ENCODE results near the gene NFAM1. TPM values are rescaled to one million over a fixed set of nuclear protein-coding genes. Genes with fewer than 3 reads are reported as not detected.

Gene NFAM1, protein sequence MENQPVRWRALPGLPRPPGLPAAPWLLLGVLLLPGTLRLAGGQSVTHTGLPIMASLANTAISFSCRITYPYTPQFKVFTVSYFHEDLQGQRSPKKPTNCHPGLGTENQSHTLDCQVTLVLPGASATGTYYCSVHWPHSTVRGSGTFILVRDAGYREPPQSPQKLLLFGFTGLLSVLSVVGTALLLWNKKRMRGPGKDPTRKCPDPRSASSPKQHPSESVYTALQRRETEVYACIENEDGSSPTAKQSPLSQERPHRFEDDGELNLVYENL
- 0.21 and 0.23 TPM in 2 replicates for total RNA-seq

GRCh38 chr22:42432020-42432596, at the start of gene NFAM1:
TSS of gene NFAM1 (minus strand) at chr22:42432403. CDS start at chr22:42432357, 46 bp downstream.
- no peaks in the 10 kb centered on the region for H3K9me3 Mint-ChIP-seq
- no peak within 1 kb of the TSS for H3K27ac Mint-ChIP-seq
- peaks cover 31% of the 10 kb centered on the region for H3K27me3 Mint-ChIP-seq (ENCODE audit: low read depth)
- no peak within 1 kb of the TSS for H3K4me3 Mint-ChIP-seq (ENCODE audit: low read depth)
- intact Hi-C loops (cut with micrococcal nuclease) = no loop called here
- H3K36me3 Mint-ChIP-seq (ENCODE audit: low read depth) = no peaks in the 10 kb centered on the region
- peaks cover 2% of the 10 kb centered on the region for H3K4me1 Mint-ChIP-seq (ENCODE audit: low read depth)
- no peak for DNase-seq (ENCODE audit: low spot score)

DNA sequence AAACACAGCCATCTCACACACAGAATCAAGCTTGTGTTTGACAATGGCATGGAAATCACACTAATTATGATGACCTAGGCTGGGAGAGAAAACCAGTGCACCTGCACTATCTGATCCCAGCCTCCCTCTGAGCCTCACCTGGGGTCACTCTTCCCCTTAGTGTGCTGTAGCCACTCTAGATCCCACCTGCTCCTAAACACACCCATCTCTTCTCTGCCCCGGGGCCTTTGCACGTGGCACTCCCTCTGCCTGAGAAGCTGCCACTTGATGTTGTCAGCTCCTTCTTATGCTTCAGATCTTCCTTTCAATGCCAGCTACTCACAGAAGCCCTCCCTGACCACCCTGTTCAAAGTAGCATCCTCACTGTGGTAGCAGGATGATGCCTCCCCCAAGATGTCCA, 42.9 kb upstream of the NFAM1 start:
- no peaks in the 10 kb centered on the region for H3K9me3 Mint-ChIP-seq
- intact Hi-C loops (cut with micrococcal nuclease) = no loop called here
- H3K27ac Mint-ChIP-seq = no peak overlapping the region
- no peaks in the 10 kb centered on the region for H3K36me3 Mint-ChIP-seq (ENCODE audit: low read depth)
- H3K27me3 Mint-ChIP-seq (ENCODE audit: low read depth) = peaks cover 4% of the 10 kb centered on the region
- H3K4me3 Mint-ChIP-seq (ENCODE audit: low read depth) = no peak overlapping the region
- DNase-seq (ENCODE audit: low spot score) = no peak
- H3K4me1 Mint-ChIP-seq (ENCODE audit: low read depth) = peaks cover 13% of the 10 kb centered on the region

DNA sequence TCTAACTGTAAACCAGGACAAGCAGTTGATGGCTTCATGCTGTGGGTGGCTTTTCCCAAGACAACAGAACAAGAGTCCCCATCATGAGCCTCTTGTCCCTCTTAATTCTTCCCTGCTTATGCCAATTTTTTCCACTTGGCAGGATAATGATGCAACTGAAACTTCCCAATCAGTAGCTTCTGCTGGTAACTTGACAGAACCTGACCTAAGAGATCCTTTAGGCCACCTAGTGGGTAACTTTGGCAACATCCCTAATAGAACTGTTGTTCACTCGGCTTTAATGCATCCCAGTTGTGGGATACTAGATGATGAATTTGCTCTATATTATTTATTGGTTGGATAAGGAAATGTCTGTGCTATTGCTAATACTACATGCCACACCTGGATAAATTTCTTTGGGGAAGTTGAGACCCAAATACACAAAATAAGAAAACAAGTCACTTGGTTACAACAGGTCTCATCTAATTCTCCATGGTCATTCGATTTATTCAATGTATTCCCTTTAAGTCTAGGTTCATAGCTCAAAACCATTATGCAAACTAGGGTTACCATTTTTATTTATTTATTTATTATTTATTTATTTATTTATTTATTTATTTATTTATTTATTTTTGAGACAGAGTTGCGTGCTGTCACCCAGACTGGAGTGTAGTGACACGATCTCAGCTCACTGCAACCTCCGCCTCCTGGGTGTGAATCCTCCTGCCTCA, 41.4 kb upstream of the NFAM1 start:
- intact Hi-C loops (cut with micrococcal nuclease) = loop anchor here (2.0 kb wide), 1 partner anchor 507 kb away; no protein-coding TSS in a partner anchor
- DNase-seq (ENCODE audit: low spot score) = no peak
- H3K4me1 Mint-ChIP-seq (ENCODE audit: low read depth) = peaks cover 7% of the 10 kb centered on the region
- no peaks in the 10 kb centered on the region for H3K36me3 Mint-ChIP-seq (ENCODE audit: low read depth)
- H3K27me3 Mint-ChIP-seq (ENCODE audit: low read depth) = peaks cover 6% of the 10 kb centered on the region
- H3K4me3 Mint-ChIP-seq (ENCODE audit: low read depth) = no peak overlapping the region
- no peaks in the 10 kb centered on the region for H3K9me3 Mint-ChIP-seq
- H3K27ac Mint-ChIP-seq = no peak overlapping the region

DNA sequence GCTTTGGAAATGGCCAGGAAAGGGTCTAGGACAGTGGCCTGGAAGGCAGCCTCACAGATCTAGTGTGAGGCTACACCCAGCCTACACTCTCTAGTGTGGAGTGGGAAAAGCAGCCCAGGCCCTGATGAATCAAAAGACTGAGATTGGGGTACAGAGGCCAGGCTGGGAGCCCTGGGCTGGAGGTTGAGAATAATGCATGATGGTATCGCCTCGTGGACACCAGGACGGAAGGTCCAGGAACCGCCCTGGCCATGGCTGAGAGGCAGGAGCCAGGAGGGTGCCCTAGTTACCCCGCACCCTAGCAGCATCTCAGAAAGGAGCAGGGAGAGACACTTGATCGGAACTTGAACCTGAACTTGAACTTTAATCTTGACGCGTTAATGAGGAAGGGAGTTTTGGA, 40.5 kb upstream of the NFAM1 start:
- intact Hi-C loops (cut with micrococcal nuclease) = loop anchor here (2.0 kb wide), 1 partner anchor 506 kb away; no protein-coding TSS in a partner anchor
- Mint-ChIP-seq H3K27me3 (ENCODE audit: low read depth) (peaks cover 9% of the 10 kb centered on the region), H3K4me3 (ENCODE audit: low read depth) (no peak overlapping the region), H3K9me3 (no peaks in the 10 kb centered on the region), H3K27ac (no peak overlapping the region), H3K4me1 (ENCODE audit: low read depth) (peaks cover 2% of the 10 kb centered on the region), H3K36me3 (ENCODE audit: low read depth) (no peaks in the 10 kb centered on the region)
- no peak for DNase-seq (ENCODE audit: low spot score)

DNA sequence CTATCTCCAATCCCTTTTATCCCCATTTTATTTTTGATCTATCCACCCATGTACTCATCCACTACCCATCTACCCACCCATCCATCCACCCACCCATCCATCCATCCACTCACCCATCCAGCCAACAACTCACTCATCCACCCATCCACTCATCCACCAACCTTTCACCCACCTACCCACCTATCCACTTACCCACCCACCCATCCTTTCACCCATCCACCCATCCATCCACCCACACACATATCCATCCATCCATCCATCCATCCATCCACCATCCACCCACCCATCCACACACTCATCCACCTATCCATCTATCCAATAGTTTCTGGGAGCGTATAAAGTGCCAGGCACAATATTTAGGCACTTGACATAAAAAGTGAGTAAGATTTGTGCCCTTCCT, 39.2 kb upstream of the NFAM1 start:
- no peaks in the 10 kb centered on the region for H3K36me3 Mint-ChIP-seq (ENCODE audit: low read depth)
- no peak overlapping the region for H3K4me3 Mint-ChIP-seq (ENCODE audit: low read depth)
- no peaks in the 10 kb centered on the region for H3K9me3 Mint-ChIP-seq
- peaks cover 8% of the 10 kb centered on the region for H3K27me3 Mint-ChIP-seq (ENCODE audit: low read depth)
- H3K4me1 Mint-ChIP-seq (ENCODE audit: low read depth) = peaks cover 2% of the 10 kb centered on the region
- intact Hi-C loops (cut with micrococcal nuclease) = no loop called here
- no peak for DNase-seq (ENCODE audit: low spot score)
- no peak overlapping the region for H3K27ac Mint-ChIP-seq

GRCh38 chr22:42470366-42471082, 38.3 kb upstream of the NFAM1 start:
- Mint-ChIP-seq H3K27ac (no peak overlapping the region), H3K4me1 (ENCODE audit: low read depth) (peaks cover 2% of the 10 kb centered on the region), H3K27me3 (ENCODE audit: low read depth) (peaks cover 8% of the 10 kb centered on the region), H3K36me3 (ENCODE audit: low read depth) (no peaks in the 10 kb centered on the region), H3K4me3 (ENCODE audit: low read depth) (no peak overlapping the region), H3K9me3 (no peaks in the 10 kb centered on the region)
- DNase-seq (ENCODE audit: low spot score) = no peak
- intact Hi-C loops (cut with micrococcal nuclease) = no loop called here

GRCh38 chr22:42468841-42469240, 36.6 kb upstream of the NFAM1 start:
- Mint-ChIP-seq H3K4me1 (ENCODE audit: low read depth) (peaks cover 2% of the 10 kb centered on the region), H3K4me3 (ENCODE audit: low read depth) (no peak overlapping the region), H3K36me3 (ENCODE audit: low read depth) (no peaks in the 10 kb centered on the region), H3K27ac (no peak overlapping the region), H3K9me3 (no peaks in the 10 kb centered on the region), H3K27me3 (ENCODE audit: low read depth) (peaks cover 10% of the 10 kb centered on the region)
- intact Hi-C loops (cut with micrococcal nuclease) = no loop called here
- no peak for DNase-seq (ENCODE audit: low spot score)

- DNase-seq (ENCODE audit: low spot score) = no peak
- no peak overlapping the region for H3K4me3 Mint-ChIP-seq (ENCODE audit: low read depth)
- H3K27ac Mint-ChIP-seq = no peak overlapping the region
- intact Hi-C loops (cut with micrococcal nuclease) = no loop called here
- no peaks in the 10 kb centered on the region for H3K36me3 Mint-ChIP-seq (ENCODE audit: low read depth)
- H3K27me3 Mint-ChIP-seq (ENCODE audit: low read depth) = peaks cover 27% of the 10 kb centered on the region
- H3K4me1 Mint-ChIP-seq (ENCODE audit: low read depth) = peaks cover 4% of the 10 kb centered on the region
- H3K9me3 Mint-ChIP-seq = no peaks in the 10 kb centered on the region
These were observed 29.8 kb upstream of the NFAM1 start for GRCh38 chr22:42462016-42462415.

DNA sequence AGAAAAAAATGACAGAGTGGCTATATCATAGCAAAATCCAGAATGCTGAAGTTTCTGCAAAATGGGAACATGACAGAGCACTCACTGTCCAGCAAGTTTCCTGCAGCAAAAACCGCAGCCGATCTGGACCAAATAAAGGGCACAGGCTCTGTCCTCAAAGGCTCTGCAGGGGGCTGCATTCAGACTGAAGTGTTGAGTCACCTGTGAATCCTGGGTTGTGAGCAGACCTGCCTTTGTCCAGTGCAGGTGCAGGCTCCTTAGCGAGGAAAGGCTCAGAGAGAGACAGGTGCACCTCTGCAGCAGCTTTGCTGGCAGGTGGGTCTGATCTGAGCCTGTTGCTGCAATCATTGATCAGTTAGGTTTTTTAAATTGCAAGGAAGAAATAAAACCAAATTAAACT, 29.3 kb upstream of the NFAM1 start:
- H3K9me3 Mint-ChIP-seq = no peaks in the 10 kb centered on the region
- H3K27me3 Mint-ChIP-seq (ENCODE audit: low read depth) = peaks cover 28% of the 10 kb centered on the region
- peaks cover 4% of the 10 kb centered on the region for H3K4me1 Mint-ChIP-seq (ENCODE audit: low read depth)
- H3K27ac Mint-ChIP-seq = no peak overlapping the region
- no peak for DNase-seq (ENCODE audit: low spot score)
- intact Hi-C loops (cut with micrococcal nuclease) = no loop called here
- no peaks in the 10 kb centered on the region for H3K36me3 Mint-ChIP-seq (ENCODE audit: low read depth)
- H3K4me3 Mint-ChIP-seq (ENCODE audit: low read depth) = no peak overlapping the region

GRCh38 chr22:42459287-42460063, 27.3 kb upstream of the NFAM1 start:
- H3K36me3 Mint-ChIP-seq (ENCODE audit: low read depth) = no peaks in the 10 kb centered on the region
- H3K4me1 Mint-ChIP-seq (ENCODE audit: low read depth) = peaks cover 4% of the 10 kb centered on the region
- no peak for DNase-seq (ENCODE audit: low spot score)
- H3K27ac Mint-ChIP-seq = no peak overlapping the region
- intact Hi-C loops (cut with micrococcal nuclease) = no loop called here
- H3K27me3 Mint-ChIP-seq (ENCODE audit: low read depth) = peaks cover 33% of the 10 kb centered on the region
- H3K4me3 Mint-ChIP-seq (ENCODE audit: low read depth) = no peak overlapping the region
- H3K9me3 Mint-ChIP-seq = no peaks in the 10 kb centered on the region

- no peaks in the 10 kb centered on the region for H3K36me3 Mint-ChIP-seq (ENCODE audit: low read depth)
- no peaks in the 10 kb centered on the region for H3K9me3 Mint-ChIP-seq
- intact Hi-C loops (cut with micrococcal nuclease) = no loop called here
- peaks cover 13% of the 10 kb centered on the region for H3K27me3 Mint-ChIP-seq (ENCODE audit: low read depth)
- no peak for DNase-seq (ENCODE audit: low spot score)
- H3K4me1 Mint-ChIP-seq (ENCODE audit: low read depth) = no peaks in the 10 kb centered on the region
- no peak overlapping the region for H3K27ac Mint-ChIP-seq
- H3K4me3 Mint-ChIP-seq (ENCODE audit: low read depth) = no peak overlapping the region
These were observed 20.7 kb upstream of the NFAM1 start for GRCh38 chr22:42452916-42453315.

GRCh38 chr22:42452456-42452855, 20.3 kb upstream of the NFAM1 start:
- Mint-ChIP-seq H3K4me3 (ENCODE audit: low read depth) (no peak overlapping the region), H3K4me1 (ENCODE audit: low read depth) (no peaks in the 10 kb centered on the region), H3K9me3 (no peaks in the 10 kb centered on the region), H3K27me3 (ENCODE audit: low read depth) (peaks cover 13% of the 10 kb centered on the region), H3K36me3 (ENCODE audit: low read depth) (no peaks in the 10 kb centered on the region), H3K27ac (no peak overlapping the region)
- DNase-seq (ENCODE audit: low spot score) = no peak
- intact Hi-C loops (cut with micrococcal nuclease) = no loop called here

Measured in activated T-helper 2 cell treated with anti-CD3 and anti-CD28 coated beads, Interferon-gamma antibody, Interleukin-2, Interleukin-4, amounts not matched to agents 10 μg/mL and 5 μg/mL and 100 μg/mL, durations not matched to agents 14 hours and 24 hours and 36 hours (primary cell).